ENCODE results near the gene ZNF287.

ZNF287 gene

GRCh38 chr17:16515933-16516332 is 53.1 kb downstream of the ZNF287 start:
- peak; percentile 18 for DNase-seq

GRCh38 chr17:16513873-16514272 is 55.1 kb downstream of the ZNF287 start:
- no peak for DNase-seq

- peak; percentile 52 for DNase-seq
Measured at GRCh38 chr17:16512011-16512410, 57.0 kb downstream of the ZNF287 start.

- DNase-seq, result no peak
Measured at GRCh38 chr17:16511593-16511992, 57.4 kb downstream of the ZNF287 start.

- DNase-seq, result no peak
Measured at GRCh38 chr17:16507918-16508533, 61.0 kb downstream of the ZNF287 start.

- DNase-seq, result no peak
Measured at GRCh38 chr17:16506188-16506587, 62.8 kb downstream of the ZNF287 start.

GRCh38 chr17:16504984-16505383 is 64.0 kb downstream of the ZNF287 start:
- DNase-seq, result no peak

Data from hematopoietic multipotent progenitor cell treated with erythropoietin and hydrocortisone succinate and interleukin-3 and kit ligand, for 4 days (in vitro differentiated cells).